GM19455 (cell line): Measurements from ENCODE around the gene AMBP.

ENCODE experiments used
- ATAC-seq: cut with Tn5 transposase; IDR thresholded peaks from one replicate; pipeline ENCODE4 v1.9.1; 2021; ENCODE audit not compliant: unreplicated experiment

Gene AMBP

DNA sequence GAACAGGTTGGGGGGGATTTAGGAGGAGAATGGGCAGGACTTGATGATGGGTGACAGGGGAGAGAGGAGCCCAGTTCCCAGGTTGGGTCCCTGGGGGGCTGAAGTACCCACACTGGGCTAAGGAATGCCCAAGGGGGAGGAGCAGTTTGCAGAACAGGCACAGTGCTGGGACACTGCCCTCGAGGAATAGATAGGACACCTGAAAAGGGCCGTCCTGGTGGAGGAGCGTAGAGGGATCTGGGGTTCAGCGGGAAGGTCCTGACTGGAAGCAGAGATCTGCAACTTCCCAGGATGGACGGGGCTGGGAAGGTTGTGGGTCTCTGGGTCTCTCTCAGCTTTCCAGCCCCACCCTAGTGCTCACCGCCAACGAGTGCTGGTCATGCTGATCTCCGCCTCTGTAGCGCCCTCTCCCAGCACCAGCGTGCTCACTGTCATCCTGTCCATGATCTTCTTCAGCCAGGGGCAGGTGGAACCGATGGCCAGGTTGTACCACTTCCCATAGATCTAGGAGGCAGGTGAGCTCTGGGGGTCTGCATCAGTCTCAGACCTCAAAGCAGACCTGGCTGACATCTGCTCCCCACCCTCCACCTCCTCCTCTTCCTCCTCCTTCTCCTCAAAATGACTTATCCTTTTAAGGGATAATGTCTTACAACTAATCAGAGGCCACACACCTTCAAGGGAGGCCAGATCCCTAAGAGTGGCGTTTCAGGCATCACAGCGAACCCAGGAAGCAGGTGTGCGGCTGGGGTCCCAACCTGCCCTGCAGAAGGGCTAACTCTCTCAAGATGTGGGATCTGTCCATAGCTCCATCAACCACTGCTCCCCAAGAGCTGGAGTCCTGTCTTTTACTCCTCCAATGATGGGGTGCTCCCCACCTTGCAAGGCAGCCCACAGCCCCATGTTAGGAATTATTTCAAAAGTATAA lies 1.6 kb downstream of the AMBP start:
- no peak for ATAC-seq

DNA sequence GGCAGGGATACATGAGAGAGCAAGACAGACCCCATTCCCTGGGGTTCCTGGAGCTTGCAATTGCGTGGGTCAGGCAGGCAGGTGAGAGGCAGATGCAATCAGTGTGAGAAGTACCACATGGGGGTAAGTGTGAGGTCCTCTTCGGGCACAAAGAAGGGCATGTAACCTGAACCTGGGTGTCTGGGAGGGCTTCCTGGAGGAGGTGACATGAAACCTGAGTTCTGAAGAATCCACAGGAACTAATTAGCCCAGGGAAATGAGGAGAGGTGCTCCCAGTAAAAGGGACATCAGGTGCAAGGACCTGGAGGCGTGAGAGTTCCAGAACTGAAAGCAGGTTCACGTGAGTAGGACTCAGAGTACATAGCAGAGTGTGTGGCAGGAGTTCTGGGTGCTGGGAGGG lies 2.5 kb downstream of the AMBP start:
- no peak for ATAC-seq

DNA sequence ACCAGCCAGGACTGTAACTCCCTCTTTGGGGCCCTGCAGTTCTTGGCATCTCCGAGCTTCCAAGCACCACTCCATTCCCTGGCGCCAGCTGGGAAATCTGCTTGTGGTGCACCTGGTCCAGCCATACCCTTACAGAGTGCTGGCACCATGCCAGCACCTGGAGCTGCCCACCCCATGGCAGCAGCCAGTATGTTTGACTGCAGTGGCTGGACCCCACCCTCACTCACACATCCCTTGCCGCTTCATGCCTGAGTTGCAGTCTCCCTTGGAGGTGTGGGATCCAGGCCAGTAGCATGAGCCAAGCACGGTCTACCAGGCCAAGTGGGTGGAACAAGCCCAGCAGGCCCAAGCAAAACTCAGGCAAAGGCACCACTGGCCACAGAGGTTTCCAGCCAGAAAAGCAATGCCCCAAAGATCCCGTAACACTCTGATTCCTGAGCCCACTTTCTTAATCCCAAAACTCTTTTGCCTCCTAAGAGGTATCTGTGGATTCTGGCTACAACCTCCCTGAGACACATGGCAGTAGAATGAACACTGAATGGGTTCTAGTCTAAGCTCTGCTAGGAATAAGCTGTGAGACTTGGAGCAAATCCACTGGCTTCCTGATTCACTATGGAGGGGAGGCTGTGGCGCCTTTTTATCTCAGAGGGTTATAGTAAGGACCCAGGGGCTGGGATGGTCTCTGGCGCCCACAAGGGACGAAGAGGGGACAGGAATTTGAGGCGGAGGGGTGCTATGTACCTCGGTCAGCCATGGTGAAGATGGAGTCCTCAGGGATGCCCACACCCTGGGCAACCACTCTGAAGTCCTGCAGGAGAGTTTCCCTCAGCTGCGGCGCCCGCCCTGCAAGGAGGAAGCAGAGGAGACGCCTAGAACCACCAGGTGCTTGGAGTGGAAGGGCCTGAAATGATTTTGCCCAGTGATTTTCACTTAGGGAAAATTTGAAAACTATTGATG lies 5.6 kb downstream of the AMBP start:
- no peak for ATAC-seq

DNA sequence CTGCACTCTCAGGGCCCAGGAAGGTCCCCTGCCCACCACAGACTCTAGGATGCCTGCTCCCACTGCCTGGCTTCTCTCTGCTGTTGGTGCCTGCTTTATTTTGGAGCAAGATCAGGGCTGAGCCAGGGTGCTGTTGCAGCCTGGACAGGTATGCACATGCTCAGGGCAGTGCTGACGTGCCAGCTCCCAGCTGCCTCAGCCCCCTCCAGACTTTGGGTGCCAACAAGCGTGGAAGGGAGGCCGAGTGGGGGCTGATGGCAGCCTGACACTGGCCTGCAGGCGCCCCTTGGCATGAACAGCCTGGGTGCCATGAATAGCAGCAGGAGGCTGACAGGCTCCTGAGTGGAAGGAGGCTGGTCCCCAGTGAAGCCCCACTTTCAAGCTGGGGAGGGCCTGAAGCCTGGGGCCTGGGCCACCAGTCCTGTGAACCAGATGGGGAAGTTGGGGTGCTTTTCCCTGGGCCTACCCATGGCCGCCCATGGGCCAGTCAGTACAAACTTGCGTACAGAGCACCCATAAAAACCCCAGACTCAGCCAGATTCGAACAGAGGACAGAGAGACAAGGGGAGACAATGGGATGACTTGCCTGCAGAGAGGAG lies 6.8 kb downstream of the AMBP start:
- no peak for ATAC-seq

DNA sequence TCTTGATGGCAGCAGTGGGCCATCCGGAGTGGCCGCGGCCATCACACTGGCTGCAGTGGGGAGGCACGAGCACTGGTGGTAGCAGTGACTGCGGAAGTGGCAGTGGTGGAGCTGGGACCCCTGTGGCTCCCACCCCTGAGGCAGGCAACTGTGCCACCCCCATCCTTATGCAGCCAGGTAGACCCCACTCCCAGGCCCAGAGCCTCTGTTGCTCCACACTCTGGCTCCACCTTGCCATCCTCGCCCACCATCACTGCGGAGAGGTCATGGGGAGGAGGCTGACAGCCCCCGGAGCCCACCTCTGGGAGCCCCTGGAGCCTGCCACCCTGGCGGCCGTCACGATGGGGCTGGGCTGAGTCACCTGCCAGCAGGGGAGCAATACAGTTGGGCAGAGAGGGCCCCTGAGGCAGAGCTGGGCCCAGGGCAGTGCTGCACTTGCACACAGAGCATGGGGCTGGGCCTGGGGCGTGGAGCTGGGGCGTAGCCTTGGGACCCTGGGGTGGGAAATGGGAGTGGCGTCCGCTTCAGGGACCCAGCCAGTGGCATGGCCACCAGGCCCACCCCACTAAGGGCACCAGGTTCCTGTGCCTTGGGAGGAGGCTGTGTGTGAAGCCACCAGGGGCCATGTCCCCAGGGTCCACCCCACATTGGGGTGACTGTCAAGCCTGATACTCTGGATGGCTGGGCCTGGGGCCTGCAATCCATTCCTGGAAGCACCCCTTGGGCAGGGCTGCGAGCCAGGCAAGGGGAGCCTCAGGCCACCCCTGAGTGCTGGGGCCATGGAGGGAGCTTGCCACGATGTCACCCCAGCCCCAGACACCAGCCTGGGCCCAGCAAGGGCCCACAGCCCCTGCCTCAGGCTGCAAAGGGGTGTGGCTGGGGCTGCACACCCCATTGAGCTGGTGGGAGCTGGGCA lies 7.7 kb downstream of the AMBP start:
- no peak for ATAC-seq

DNA sequence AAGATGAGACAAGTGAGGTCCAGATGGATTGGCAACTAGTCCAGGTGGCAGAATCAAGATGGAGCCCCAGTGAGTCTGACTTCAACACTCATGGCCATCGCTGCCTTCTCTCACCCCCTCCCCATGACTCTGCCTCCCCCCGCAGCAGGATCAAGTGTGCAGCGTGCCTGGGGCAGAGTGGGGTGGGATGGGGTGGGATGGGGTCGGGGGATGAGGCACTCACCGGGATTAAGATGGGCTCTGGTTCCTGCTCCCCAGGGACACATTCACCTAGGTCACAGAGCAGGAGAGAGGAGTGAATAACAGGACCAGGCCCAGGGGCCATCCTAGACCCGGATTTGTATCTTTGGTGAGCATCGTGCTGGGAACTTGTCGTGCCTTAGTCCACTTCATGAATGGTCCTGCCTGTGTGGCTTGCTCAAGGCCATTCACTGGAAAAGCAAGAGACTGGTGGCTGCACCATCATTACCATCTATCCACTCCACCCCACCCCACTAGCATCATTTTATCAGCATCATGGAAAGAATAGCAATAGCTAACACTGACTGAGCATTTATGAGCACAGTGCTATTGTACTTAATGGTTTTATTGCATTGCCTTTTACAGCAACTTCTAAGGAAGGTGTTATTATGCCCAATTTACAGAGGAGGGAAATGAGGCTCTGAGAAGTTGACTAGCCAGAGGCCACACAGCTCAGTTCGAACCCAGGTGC lies 8.5 kb downstream of the AMBP start:
- ATAC-seq: no peak

DNA sequence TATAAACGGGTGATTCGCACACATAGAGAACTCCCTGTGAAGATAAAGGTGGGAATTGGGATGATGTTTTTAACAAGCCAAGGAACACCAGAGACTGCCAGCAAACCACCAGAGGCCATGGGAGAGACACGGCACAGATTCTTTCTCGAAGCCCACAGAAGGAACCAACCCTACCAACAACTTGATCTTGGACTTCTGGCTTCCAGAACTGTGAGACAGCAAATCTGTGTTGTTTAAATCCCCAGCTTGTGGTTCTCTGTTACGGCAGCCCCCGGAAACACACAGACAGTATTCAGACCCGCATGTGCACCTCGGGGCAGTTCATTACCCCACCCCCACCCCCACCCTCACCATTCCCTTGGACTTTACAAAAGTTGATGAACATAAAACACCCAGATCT lies 12.8 kb downstream of the AMBP start:
- ATAC-seq: no peak

DNA sequence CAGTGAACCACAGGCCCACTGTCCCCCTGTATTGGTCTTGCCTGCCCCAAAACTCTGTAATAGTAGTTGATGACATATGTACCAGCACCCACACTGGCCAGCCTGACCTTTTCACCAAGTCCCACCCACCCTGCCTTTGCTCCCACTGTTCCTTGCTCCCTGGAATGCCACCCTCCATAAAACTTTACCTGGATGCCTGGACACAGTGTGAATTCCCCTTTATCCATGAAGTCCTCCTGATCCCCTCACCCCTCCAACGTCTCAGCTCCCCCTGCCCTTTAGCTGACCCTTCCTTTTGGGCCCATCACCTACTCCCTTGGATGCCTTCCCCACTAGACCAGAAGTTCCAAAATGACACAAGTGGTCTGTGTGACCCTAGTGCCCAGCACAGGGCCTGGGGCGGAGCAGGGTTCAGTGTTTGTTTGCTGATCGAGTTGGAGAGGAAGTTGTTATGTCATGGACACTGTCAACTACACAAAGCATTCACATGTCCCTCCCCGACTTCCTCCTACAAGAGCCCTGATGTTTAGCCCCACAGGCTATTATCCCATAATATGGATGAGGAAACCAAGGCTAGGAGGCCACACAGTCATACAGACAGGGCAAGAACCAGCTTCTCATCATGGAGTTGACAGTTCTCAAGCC lies 16.1 kb downstream of the AMBP start:
- no peak for ATAC-seq

DNA sequence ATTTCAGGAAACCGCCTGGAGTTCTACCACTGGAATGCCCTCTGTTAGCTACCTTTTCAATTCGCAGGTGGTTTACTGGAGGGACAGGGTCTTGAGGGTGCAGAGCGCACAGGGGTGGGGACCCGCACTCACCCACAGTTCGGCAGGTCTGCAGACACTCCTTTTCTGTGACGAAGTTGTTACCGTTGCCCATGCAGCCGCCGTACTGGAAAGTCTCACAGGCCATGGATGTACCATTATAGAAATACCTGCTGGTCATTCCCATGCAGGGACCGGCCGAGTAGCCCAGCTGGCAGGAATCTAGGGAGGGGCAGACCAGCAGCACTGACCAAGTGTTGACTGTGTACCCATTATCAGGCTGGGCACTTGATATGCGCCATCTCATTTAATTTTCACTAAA lies 16.8 kb downstream of the AMBP start:
- ATAC-seq: no peak

DNA sequence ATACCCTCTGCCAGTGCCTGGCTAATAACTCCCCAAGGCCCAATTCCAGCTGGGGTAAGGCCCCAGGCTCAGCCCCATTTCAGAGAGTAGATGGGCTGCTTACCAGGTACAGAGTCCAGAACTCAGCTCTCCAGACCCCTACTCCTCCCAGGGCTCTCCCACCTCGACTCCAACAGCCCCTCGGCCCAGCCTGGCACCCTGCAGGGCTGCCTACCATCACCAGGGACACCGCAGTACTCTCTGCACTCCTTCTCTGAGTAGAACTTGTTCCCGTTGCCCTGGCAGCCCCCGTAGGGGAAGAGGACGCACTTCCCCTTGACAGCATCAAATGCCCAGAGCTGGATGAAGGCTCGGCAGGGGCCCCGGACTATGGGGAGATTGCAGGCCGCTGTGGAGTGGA lies 17.4 kb downstream of the AMBP start:
- ATAC-seq: no peak

DNA sequence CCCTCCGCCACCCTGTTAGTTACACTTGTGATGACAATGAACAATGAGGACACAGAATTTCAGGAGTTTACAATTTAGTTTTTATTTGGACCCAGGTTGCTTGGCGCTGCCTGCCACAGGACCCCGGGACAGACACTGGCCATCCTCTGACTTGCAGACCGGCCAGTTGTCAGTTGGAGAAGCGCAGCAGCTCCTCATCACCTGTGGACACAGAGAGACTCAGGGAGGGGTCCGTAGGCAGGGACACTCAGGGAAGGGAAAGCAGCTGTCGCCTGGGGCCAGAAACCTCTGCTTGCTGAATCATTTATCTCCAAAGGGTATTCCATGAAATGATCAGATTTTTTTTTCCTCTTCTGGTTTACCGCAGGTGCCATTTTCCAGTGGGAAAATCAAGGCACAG lies 18.0 kb downstream of the AMBP start:
- ATAC-seq: no peak

DNA sequence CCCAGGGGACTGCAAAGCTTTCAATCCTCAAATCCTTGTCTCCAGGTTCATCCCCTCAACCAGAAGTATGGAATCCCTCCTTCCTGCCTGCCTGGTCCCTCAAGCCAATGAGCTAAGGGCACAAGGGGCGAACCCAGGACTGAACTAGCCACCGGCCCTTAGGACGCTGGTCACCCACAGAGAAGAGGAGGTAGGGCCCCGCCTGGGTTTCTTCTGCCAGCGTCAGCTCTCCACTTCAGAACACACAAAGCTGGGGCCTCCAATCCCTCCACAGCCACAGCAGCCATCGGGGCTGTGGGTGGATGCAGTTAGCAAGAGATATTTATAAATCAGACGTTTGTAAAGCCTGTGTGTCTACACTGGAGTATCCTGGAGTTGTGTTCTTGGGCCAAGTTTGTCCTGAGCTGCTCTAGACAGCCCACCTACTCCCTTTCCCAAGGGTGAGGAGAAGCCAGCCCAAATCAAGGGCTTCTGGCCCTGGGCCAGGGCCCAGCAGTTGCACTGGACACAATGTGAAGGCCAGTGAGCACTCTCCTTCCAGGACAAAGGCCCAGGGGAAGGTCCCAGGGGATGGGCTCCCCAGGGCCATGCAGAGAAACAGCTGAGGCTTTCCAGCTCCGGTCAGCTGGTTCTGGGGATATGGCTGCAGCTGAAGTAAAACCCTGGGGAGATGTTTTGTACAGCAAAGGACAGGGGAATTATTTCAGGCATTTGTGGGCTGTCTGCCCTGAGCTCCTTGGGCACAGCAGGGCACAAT lies 18.9 kb downstream of the AMBP start:
- no peak for ATAC-seq

DNA sequence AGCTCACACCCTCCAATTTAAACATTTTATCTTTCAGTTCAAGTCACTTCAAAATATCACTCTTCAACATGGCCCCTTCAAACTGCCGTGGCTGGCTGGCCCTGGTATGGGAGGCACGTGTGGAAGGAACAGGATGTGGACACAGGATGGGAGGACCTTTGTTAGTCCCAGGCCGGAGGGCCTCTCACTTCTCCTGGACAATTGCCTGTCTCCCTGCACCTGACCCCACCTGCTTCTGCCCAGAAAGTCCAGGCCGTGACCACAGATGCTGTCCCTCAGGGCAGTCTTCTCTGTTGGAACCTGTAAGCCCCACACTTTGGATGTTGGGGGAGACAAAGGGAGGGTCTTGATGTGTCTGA lies 19.4 kb downstream of the AMBP start:
- ATAC-seq: no peak

DNA sequence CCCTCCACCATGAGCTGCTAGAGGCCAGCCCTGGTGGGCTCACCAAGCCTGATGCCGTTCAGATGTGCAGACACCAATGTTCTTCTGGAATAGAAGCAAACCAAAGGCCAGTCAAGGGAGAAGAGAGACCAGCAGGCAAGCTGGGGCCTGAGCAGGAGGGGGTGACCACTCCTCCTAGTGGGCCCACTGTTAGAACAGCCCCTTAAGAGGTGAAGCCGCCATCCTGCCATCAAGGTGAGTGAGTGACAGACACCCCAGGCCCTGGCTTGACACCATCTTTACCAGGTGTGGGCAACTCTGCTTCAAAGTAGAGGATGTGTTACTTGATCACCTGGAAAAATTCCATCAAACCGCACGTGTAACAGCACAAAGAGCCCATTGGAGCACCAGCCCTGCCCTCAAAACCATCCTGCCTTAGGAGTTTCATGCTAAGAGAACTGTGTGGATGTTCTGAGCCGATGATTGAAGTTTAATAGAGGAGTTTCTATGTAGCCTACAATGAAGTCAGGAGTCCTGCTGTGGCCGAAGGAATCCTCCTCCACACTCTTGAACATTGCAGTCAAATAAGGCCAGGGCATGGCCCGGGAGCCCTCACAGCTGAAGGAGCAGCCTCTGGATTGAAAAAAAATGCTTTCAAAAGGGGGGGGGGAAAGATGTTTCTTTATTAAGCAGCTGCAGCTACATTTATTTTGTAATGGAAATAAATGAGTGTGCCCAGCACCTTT lies 20.8 kb downstream of the AMBP start:
- ATAC-seq: no peak

DNA sequence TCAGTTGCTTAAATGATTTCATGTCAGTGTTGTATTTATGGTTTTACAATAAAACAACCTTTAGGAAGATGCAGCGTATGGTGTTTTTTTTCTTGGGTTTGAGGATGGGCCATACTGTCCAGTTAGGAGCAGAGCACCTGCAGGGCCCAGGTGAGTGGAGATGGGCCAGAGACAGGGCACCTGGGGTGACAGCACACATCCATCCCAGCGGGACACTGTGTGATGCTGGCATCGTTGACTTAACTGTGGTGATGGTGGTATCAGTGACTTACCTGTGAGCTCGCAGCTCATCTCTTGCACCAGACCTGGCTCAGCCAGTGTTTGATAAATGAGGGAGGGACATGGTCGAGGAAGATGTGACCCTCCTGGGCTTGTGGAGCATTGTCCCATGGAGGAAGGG lies 21.6 kb downstream of the AMBP start:
- ATAC-seq: no peak

DNA sequence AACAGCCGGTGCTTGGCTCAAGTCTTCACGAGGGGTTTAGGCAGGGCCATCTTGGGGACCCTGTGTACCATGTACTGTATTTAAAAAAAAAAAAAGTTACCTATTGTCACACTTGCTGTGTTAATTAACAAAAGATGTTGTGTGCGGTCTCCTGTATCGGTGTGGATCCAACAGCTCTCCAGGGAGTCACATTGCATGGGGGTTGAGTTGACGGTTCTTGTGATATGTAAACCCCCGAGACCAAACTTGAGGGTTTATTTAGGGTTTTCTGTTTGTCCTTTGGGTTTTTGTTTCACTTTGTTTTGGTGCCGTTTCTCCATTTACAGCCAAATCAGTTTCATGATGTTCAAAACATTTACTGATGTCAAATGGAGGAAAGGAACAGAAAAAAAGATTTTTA lies 22.2 kb downstream of the AMBP start:
- no peak for ATAC-seq

DNA sequence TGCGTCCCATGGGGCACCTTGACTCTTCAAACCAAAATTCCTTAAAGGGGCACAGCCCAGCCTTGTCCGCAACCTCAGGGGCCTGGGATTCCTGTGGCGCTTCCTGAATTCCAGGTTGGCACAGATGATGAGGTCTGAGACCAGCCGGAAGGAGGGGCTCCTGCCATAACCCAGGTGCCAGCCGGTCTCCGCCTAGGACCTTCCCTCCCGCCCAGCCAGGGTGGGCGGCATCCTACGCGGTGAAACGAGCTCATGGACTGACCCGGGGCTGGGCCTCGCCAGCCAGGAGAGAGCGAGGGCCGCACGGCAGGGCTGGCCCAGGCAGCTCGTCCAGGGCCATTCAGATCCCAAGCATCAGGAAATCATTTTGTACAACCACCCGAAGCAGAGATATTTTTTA lies 23.0 kb downstream of the AMBP start:
- ATAC-seq: no peak

DNA sequence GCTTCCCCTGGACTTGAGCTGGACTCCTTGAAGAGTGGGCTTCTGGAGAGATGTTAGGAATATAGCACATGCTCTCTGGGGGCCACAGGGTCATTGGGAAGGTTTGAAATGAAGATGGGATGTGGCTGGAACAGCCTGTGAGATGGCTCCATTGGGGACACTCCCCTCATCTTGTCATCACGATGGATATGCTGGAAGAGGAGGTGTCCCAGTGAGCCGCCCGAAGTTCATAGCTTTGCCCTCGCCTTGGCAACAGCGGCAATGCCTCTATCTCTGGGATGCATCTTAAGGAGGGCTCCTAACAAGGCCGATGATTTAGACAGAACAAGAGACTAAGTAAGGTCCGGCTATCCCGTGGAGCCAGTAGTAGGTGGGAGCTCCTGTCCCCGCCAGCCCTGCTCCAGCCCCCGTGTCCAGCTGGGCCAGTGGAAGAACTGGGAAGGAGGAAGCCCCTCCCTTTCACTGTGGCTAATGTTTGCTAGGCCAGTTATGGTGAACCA lies 23.9 kb downstream of the AMBP start:
- ATAC-seq: no peak
